ENCODE results near the gene ICE1.
"Not testable (repeated sequence)": the region's sequence is repeated elsewhere in the genome, so short reads cannot be mapped to it uniquely, and the experiment has no call there.

Gene ICE1

GRCh38 chr5:5492087-5492933 lies 69.8 kb downstream of the ICE1 start:
- peak; percentile 37 for DNase-seq

- not testable (repeated sequence) for DNase-seq
Measured at GRCh38 chr5:5492934-5493271, 70.4 kb downstream of the ICE1 start.

GRCh38 chr5:5494489-5495402 lies 72.3 kb downstream of the ICE1 start:
- no peak for DNase-seq

GRCh38 chr5:5497152-5497788 lies 74.8 kb downstream of the ICE1 start:
- DNase-seq = peak; percentile 17

GRCh38 chr5:5499442-5499841 lies 77.0 kb downstream of the ICE1 start:
- DNase-seq = no peak

- no peak for DNase-seq
Measured at GRCh38 chr5:5504325-5504724, 81.8 kb downstream of the ICE1 start.

GRCh38 chr5:5505815-5506214 lies 83.3 kb downstream of the ICE1 start:
- DNase-seq = no peak

- no peak for DNase-seq
Measured at GRCh38 chr5:5508391-5508790, 85.9 kb downstream of the ICE1 start.

GRCh38 chr5:5511904-5512416 lies 89.5 kb downstream of the ICE1 start:
- no peak for DNase-seq

- no peak for DNase-seq
Measured at GRCh38 chr5:5512543-5512942, 90.1 kb downstream of the ICE1 start.

- not testable (repeated sequence) for DNase-seq
Measured at GRCh38 chr5:5520622-5521021, 98.1 kb downstream of the ICE1 start.

GRCh38 chr5:5521029-5521428 lies 98.6 kb downstream of the ICE1 start:
- no peak for DNase-seq

- no peak for DNase-seq
Measured at GRCh38 chr5:5521478-5521877, 99.0 kb downstream of the ICE1 start.

GRCh38 chr5:5522336-5522735 lies 99.9 kb downstream of the ICE1 start:
- no peak for DNase-seq

GRCh38 chr5:5523066-5523505 lies 100.6 kb downstream of the ICE1 start:
- DNase-seq = peak; percentile 27

GRCh38 chr5:5524327-5524726 lies 101.8 kb downstream of the ICE1 start:
- DNase-seq = no peak

GRCh38 chr5:5531371-5531770 lies 108.9 kb downstream of the ICE1 start:
- DNase-seq = no peak

- no peak for DNase-seq
Measured at GRCh38 chr5:5532306-5533076, 110.0 kb downstream of the ICE1 start.

- no peak for DNase-seq
Measured at GRCh38 chr5:5533927-5534326, 111.5 kb downstream of the ICE1 start.

- no peak for DNase-seq
Measured at GRCh38 chr5:5534333-5534732, 111.9 kb downstream of the ICE1 start.

- DNase-seq = no peak
Measured at GRCh38 chr5:5536871-5537270, 114.4 kb downstream of the ICE1 start.

- DNase-seq = no peak
Measured at GRCh38 chr5:5537426-5537825, 114.9 kb downstream of the ICE1 start.
